GM18507 (cell line): ENCODE data around the gene GLTP.
"Not testable (repeated sequence)": the region's sequence is repeated elsewhere in the genome, so short reads cannot be mapped to it uniquely, and the experiment has no call there.

Experiments used
- DNase-seq: peaks from one replicate; pipeline ENCODE4 v3.0.0; 2011; ENCODE audit warnings: low read depth; ENCODE audit not compliant: insufficient read length; ENCODE audit errors: extremely low spot score
- FAIRE-seq: peaks from 2 replicates; lab custom pipeline; 2011; peaks lifted over from hg19 to GRCh38; lab: Jason Lieb, UNC

GLTP gene

DNA sequence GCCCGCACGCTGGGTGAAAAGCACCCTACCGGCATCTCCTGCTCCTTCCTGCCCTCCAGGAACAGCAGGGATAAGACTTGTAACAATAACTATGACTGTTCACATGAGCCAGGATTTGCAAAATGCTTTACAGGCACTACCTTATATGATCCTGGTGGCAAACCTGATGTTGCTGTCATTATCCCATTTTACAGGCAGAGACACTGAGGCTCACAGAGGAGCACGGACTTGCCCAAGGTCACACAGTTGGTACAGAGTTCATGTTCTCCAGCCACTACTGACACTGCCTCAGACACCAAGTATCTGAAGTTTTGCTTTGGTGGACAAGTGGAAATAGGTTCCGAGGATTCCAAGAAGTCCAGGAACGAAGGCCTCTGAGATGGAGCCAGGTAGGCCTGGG is 22.6 kb downstream of the GLTP start:
- FAIRE-seq (no peak), DNase-seq (no peak)

DNA sequence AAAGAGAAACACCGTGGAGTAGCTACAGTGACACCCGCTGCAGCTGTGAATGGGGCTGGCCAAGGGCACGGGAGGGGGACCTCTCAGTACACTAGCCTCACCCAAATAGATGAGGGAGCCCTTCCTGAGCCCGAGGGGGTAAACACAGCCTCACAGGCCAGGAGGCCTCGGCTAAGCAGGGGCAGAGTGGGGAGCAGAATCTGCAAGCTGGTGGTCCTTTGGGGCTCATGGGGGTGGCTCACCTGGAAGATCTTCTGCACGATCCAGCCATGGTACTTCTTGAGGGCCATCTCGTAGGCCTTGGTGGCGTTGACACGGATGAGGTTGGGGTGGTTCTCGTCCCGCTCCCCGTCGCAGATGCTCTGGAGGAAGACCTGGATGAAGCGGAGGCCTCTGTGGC is 25.0 kb downstream of the GLTP start:
- no peak for DNase-seq
- no peak for FAIRE-seq

DNA sequence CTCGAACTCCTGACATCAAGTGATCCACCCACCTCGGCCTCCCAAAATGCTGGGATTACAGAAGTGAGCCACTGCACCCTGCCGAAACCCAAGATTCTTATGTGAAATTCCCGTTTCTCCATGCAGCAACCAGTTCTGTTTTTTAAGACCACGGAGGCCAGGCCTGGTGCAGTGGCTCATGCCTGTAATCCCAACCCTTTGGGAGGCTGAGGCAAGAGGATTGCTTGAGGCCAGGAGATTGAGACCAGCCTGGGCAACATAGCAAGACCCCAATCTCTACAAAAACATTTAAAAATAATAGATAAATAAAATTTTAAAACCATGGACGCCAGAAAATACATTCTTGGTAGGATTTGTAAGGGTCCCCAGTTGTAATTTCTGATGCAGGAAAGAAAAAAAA is 29.8 kb downstream of the GLTP start:
- DNase-seq, FAIRE-seq: not testable (repeated sequence)

DNA sequence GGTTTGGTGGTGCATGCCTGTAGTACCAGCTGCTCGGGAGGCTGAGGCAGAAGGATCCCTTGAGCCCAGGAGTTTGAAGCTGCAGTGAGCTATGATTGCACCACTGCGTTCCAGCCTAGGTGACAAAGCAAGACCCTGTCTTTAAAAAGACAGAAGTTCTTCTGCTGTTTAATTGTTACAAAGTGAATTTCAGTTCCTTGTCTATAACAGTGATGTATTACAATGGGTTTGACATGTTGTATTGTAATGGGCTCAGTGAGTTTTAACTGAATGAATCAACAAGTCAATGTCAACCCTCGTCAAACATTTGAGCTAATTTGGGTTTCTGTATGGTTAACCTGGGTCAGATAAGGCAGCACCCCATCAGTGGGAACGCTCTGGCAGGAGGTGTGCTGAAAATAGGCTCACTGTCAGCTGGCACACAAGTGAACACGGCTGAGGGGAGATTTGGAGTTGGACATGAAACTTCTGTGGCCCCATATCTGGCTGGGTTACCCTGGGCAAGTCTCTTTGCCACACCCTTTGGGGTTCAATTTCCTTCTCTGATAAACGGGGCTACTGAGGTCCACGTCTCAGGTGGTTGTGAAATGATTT is 33.1 kb downstream of the GLTP start:
- no peak for FAIRE-seq
- DNase-seq: no peak

DNA sequence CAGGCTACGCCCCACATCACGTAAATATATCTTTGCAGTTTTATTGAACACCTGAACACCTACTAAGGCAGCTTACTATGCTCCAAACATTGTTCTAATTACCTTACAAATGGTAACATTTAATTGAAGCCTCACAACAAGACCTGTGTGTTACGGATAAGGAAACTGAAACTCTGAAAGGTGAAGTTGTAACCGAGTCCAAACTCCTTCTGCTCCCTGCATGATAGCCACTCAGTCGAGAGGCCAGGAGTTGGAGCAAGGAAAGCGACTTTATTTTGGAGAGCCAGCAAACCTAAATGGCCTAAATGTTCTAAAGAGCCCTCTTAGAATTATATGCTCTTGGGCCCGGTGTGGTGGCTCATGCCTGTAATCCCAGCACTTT is 34.5 kb downstream of the GLTP start:
- FAIRE-seq (no peak), DNase-seq (no peak)

DNA sequence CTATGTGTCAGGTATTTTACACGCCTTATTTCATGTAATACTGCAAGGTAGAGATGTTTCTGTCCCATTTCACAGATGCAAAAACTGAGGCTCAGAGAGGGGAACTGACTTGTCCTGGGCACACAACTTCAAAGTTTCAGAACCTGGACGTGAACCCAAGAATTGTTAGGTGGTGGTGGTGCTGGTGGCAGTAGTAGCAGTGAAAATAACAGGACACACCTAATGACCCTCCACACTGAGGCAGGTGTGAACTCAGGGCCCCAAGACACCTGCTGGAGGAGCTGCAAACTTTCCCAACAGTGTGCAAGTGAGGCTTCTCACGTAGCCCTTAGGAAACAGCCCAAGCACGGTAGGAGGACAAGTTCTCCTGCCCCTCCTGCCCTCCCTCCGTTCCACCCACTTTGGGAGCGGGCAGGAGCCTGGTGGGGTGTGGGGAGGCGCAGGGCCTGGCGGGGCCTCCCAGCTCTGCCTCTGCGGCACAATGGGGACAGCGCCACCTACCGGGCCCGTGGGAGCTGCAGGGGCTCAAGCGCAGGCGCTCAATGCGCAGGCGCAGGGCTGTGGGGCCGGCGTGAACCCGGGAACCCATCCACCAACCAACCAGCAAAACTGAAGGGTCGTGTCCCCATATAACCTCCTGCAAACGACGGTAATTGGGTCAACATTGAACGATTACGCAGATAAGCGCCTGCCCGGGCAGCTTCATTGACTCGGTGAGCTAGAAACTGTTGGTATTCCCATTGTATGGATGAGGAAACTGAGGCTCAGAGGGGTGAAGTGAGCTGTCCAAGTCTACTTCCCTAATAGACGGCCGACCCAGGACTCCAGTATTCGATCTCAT is 35.1 kb downstream of the GLTP start:
- DNase-seq: peak; percentile 92
- FAIRE-seq: peak; percentile 67

DNA sequence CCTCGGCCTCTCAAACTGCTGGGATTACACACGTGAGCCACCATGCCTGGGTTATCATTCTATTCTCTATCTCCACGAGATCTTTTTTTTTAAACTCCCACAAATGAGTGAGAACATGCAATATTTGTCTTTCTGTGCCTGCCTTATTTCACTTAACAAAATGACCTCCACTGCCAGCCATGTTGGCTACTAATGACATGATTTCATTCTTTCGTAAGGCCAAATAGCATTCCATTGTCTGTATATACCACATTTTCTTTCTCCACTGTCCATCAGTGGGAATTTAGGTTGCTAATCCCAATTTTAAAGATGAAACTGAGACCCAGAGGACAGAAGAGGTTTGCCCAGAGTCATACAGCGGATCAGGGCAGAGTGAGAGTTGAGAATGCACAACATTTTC is 36.2 kb downstream of the GLTP start:
- no peak for DNase-seq

DNA sequence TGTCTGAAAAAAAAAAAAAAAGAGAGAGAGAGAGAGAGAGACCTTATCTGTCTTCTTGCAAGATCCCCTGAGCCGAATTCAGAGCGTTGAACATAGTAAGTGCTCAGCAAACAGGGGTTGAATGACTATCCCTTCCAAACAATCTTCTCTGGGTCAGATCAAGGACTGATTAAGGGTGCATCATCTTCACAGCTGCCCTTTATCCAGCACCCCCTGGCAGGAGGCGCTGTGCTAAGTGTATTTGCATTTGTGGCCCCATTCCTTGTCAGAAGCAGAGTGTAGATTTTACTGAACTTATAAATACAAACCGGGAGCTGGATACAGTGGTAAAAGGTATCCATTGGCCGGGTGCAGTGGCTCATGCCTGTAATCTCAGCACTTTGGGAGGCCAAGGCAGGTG is 38.3 kb downstream of the GLTP start:
- no peak for FAIRE-seq
- DNase-seq: no peak

More for the DNA sequence above, 36.2 kb downstream of the GLTP start:
- FAIRE-seq: no peak

DNA sequence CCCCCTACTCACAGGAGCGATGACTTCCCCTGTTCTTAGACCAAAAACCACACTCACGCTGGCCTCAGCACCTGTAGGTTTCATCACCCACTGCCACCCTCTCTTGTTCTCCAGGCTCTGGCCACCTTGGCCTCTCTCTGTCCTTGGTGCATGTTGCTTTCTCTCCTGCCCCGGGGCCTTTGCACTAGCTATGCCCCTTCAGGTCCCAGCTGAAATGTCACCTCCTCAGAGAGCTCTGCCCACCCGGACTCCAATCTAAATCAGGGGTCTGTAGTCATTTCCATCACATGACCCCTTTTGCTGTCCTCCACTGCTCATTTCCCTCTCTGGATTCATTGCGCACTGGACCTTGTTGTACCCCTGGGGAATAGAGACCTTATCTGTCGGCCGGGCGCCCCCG is 39.0 kb downstream of the GLTP start:
- FAIRE-seq (no peak), DNase-seq (no peak)

DNA sequence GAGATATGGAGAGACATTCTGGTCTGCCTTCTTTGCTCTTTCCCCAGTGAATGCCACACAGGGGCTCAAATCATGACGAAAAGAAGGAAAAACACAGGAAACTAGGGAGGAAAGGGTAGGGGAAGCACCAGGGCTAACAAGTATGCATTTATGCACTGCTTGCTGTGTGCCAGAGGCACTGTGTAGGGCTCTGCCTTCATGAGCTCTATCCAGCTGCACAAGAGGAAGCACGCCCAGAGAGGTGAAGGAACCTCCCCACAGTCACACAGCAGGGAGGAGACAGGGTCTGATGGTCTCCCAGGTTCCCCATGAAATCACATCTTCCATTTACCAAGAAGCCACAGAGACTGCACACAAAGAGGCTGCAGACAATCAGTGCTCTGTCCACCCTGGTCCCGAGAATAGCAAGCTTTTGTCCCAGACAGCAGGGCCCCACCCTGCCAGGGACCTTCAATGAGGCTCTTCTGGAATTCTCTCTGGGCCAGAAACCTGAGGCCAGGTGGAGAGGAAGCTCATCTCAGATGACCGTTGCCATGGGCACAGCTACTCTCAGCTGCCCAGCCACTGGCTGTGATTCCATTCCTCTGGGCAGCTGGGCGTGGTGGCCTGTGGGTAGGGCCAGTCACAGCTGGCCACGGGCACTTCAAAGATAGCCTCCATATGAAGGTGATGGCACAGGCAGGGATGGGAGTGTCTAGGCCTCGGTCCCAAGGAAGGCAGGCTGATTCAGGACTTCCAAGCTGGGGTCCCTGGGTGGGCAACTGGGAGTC is 39.9 kb downstream of the GLTP start:
- FAIRE-seq (no peak), DNase-seq (no peak)

DNA sequence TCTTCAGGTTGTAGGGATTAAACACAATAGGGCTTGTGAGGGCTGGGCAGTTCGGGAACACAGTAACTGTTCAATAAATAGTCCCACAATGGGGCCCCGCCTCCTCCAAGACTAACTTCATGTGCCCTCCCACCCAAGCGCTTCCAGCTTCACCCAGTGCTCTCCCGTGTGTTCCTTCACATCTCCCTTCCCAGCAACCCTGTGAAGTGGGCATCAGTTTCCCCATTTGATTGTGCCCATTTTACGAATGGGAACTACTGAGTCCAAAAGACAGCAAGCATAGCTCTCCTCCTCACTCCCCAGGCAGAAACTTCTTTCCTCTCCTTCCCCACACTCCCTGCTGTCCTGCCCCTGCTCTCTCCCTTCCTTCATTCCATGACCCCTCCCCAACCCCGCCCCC is 40.9 kb downstream of the GLTP start:
- no peak for FAIRE-seq
- DNase-seq: no peak

DNA sequence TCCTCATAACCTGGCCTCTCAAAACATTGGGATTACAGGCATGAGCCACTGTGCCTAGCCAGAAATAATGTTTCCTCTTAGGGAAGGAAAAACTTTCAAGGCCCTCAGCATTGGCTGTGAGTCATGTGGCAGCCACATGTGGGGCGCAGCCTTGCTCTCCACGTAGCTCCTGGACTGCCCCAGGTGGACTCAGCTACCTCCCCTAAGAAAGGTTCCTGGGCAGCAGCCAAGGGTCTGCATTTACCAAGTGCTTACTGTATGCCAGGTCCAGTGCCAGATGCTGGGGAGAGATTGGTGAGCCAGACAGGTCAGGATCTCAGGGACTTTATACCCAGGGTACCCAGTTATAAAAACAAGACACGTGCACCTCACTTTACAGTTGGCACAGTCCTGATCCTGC is 43.4 kb downstream of the GLTP start:
- FAIRE-seq: no peak
- no peak for DNase-seq

DNA sequence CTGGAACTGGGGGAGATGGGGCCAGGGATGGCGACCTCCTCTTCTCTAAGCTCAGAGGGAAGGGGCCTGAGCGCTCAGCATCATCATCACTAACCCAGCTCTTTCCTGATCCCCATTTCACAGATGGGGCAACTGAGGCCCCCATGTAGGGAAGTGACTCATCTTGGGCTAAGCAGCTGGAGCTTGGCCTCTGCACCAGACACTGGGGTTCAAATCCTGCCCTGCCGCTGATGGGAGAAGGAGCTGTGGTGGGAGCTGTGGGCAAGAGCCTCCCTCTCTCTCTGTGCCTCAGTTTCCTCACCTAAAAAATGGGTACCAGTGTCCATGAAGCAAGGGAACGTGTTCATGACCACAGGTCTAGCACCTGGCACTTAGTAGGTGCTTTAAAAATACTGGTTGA is 44.5 kb downstream of the GLTP start:
- DNase-seq: no peak
- no peak for FAIRE-seq

DNA sequence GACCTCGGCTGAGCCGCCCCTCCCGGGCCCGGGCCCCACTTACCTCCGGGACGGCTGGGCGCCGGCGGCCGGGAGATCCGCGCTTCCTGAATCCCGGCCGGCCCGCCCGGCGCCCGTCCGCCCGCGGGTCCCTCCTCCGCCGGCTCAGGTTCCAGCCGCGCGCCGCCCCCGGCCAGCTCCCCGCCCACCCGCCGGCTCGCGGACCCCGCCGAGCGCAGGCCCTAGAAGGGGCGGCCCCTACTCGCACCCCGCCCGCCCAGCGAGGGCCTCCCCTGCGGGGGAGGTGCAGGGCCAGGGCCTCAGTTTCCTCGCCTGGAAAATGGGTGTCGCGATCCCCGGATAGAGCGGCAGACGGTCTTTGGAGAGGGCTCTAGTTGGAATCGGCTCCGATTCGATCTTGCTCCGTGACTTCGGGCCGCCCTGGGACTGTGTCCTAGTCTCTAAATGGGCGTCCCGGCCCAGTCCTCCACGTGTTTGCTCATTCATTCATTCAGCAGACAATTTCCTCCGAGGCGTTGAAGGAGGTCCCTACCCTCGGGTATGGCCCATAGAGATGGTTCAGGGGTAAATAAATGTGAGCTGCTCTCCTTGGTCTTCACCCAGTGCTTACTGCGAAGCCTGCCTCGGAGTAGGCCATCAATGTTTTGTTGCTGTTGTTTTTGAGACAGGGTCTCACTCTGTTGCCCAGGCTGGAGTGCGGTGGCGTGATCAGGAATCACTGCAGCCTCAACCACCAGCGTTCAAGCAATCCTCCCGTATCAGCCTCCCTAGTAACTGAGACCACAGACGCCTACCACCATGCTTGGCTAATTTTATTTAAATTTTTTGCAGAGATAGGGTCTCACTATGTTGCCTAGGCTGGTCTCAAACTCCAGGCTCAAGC is 46.8 kb downstream of the GLTP start, which contains the start of gene TRPV4:
Gene TRPV4, minus strand, starts transcription at position 92 of the 883 bp plus-strand sequence. CDS start 18,602 bp downstream, outside the sequence.
- no peak for FAIRE-seq
- no peak for DNase-seq

DNA sequence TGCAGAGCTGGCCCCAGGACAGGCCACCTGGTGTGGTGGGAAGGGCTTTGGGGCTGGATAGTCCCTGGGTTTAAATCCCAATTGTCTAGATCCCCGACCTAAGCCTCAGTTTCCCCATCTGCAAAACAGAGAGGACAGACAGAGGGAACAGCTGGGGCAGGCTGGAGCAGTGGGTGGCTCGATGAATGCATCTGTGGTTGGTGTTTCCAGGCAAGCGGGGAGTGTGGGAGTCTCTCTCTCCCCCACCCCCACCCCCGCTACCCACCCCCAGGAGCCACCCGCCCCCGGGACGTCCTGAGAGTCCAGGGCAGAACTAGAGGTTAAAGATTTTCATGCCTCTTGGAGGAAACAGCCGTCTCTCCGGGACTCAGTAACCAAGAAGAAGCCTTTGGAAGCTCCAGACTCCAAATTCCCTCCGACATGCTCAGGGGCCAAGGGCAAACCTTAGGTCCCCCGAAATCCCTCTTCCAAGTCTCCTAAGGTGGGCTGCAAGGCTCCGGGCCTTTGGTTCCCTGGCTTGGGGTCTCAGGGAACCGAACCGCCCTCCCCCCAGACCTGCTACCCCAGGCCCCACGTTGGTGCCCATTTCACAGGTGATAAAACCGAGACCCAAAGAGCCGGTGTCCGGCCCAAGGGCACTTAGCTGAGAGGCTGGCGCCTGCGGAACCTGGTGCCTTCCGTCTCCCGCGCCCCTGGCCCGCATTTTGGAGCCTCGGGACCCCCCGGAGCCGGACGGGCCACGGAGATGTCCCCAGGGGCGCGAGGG is 47.6 kb downstream of the GLTP start:
- DNase-seq (no peak), FAIRE-seq (no peak)

DNA sequence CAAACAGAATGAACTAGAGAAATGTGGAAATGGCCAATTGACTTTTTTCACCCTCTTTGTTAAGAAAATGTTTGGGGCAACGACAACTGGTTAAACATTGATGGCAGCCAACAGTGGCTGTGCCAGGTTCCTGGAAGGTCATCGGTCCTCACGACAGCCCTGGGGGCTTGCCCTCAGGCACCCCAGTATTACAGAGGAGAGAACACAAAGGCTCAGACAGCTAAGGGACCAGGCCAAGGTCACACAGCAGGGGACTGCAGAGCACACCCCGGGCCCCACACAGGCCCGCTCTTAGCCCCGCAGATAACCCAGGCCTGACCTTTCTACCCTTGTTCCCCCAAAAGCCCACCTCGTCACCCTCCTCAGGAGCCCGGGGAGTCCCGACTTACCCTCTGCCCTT is 48.4 kb downstream of the GLTP start:
- no peak for FAIRE-seq

DNA sequence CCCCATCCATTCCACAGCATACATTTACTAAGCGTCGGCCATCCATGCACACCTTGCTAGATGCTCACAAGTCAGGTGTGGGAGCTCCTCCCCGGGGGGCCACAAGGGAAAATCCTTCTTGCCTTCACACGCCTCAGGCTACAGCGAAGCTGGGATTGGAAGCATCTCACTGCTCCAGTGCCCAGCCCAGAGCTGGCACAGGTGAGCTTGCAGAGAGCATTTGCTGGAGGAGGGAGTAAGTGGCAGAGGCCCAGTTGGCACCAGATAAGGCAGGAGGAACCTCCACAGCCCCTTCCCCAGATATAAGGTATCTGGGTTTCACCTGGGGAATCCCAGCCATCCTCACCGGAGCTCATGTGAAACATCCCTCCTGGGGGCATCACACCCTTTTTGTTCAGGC is 49.0 kb downstream of the GLTP start:
- FAIRE-seq (no peak), DNase-seq (no peak)

More for the DNA sequence above, 48.4 kb downstream of the GLTP start:
- DNase-seq: no peak

DNA sequence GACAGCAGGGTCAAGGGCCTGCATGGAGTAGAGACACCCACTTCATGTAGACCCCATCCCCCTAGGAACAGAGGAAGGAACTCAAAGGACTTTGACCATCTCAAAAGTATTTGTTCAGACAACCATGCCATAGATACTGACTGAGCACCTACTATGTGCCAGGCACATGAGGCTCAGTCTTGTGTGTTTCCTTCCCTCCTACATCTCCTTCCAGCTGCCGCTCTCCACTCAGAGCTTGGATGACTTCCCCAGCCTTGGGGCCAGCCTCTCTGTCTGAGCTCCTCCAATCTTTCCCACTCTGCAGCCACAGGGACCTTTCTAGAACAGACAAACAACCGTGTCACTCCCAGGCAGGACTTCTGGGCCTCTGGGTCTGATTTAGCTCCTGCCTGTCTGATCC is 49.6 kb downstream of the GLTP start:
- FAIRE-seq (no peak), DNase-seq (no peak)

DNA sequence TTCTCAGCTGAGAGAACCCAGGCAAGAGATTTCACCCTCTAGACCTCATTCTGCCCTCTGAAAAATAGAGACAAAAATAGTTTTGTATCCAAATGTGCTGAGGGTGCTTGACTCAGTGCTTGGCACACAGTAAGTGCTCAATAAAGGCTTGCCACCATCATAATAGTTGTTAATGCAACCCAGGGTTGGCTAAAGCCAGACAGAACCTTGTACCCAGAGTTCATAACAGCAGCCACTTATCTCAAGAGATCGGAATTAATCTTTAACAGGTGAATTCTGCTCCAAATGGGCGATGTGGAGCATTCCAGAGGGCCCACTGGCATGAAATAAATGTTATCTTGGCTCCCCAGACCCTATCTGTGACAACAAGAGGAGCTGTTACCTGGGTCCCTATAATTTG is 50.1 kb downstream of the GLTP start:
- FAIRE-seq (no peak), DNase-seq (no peak)
